ENCODE data around the gene PCDHA6. TPM values are rescaled to one million over a fixed set of nuclear protein-coding genes. Genes with fewer than 3 reads are reported as not detected.
"Not testable (repeated sequence)": the region's sequence is repeated elsewhere in the genome, so short reads cannot be mapped to it uniquely, and the experiment has no call there.

PCDHA6 gene
- total and polyA plus RNA-seq, 2 donors from 2014 or later = 0.80 to 3.6 TPM

GRCh38 chr5:140796718-140797095 lies 31.1 kb upstream of the PCDHA6 start:
- Histone ChIP-seq H3K9me3 (ENCODE audit: control insufficient read depth in 2 of 3, insufficient read depth in 1 of 3, low read length in 3 of 3) (peaks cover 0 to 22% (median 10%) of the 10 kb centered on the region in 3 donors), H3K36me3 (ENCODE audit: control insufficient read depth in 2 of 3, insufficient read depth in 3 of 3, low read length in 3 of 3) (no peaks in the 10 kb centered on the region), H3K4me1 (ENCODE audit: control insufficient read depth in 2 of 3, insufficient read depth in 2 of 3, low read depth in 1 of 3, low read length in 3 of 3) (no peaks in the 10 kb centered on the region), H3K9ac (ENCODE audit: low read length in 3 of 3) (no peak overlapping the region), H3K27me3 (ENCODE audit: control insufficient read depth, insufficient read depth, low read length) (no peaks in the 10 kb centered on the region), H3K4me3 (ENCODE audit: low read length in 3 of 3) (no peak overlapping the region), H3K27ac (ENCODE audit: low read depth in 2 of 2, low read length in 2 of 2) (no peak overlapping the region)
- intact Hi-C loops (cut with DNase I) = no loop called here
- FAIRE-seq = no peak
- DNase-seq = peak in 1 of 5 donors; percentile 54
- no peak for TF ChIP-seq CTCF (IDR thresholded peaks at IDR 0.05; ENCODE audit: borderline replicate concordance, extremely low read depth, insufficient read depth)

- DNase-seq (peak in 2 of 5 donors; percentile 4 to 14), FAIRE-seq (no peak)
- H3K27ac ChIP-seq (ENCODE audit: low read depth in 2 of 2, low read length in 2 of 2) = no peak within 1 kb of the TSS
- no peaks in the 10 kb centered on the region for H3K36me3 ChIP-seq (ENCODE audit: control insufficient read depth in 2 of 3, insufficient read depth in 3 of 3, low read length in 3 of 3)
- peaks cover 0 to 2% (median 0%) of the 10 kb centered on the region in 3 donors for H3K4me1 ChIP-seq (ENCODE audit: control insufficient read depth in 2 of 3, insufficient read depth in 2 of 3, low read depth in 1 of 3, low read length in 3 of 3)
- intact Hi-C loops (cut with DNase I) = no loop called here
- H3K9me3 ChIP-seq (ENCODE audit: control insufficient read depth in 2 of 3, insufficient read depth in 1 of 3, low read length in 3 of 3) = peaks cover 3 to 22% (median 4%) of the 10 kb centered on the region in 3 donors
- peaks cover 2% of the 10 kb centered on the region for H3K27me3 ChIP-seq (ENCODE audit: control insufficient read depth, insufficient read depth, low read length)
- H3K9ac ChIP-seq (ENCODE audit: low read length in 3 of 3) = peak within 1 kb of the TSS in 1 of 3 donors; percentile 7
- peak; percentile 32 for TF ChIP-seq CTCF (IDR thresholded peaks at IDR 0.05; ENCODE audit: borderline replicate concordance, extremely low read depth, insufficient read depth)
- peak within 1 kb of the TSS in 2 of 3 donors; percentile 32 to 56 for H3K4me3 ChIP-seq (ENCODE audit: low read length in 3 of 3)
Observed at GRCh38 chr5:140800816-140801493, 26.8 kb upstream of the PCDHA6 start, which contains the start of gene PCDHA3. Gene PCDHA3, plus strand, starts transcription at chr5:140801057.

GRCh38 chr5:140801494-140801841 lies 26.3 kb upstream of the PCDHA6 start:
- H3K9me3 ChIP-seq (ENCODE audit: control insufficient read depth in 2 of 3, insufficient read depth in 1 of 3, low read length in 3 of 3) = peaks cover 3 to 21% (median 4%) of the 10 kb centered on the region in 3 donors
- no peak overlapping the region for H3K27ac ChIP-seq (ENCODE audit: low read depth in 2 of 2, low read length in 2 of 2)
- H3K27me3 ChIP-seq (ENCODE audit: control insufficient read depth, insufficient read depth, low read length) = peaks cover 2% of the 10 kb centered on the region
- intact Hi-C loops (cut with DNase I) = no loop called here
- no peak overlapping the region for H3K9ac ChIP-seq (ENCODE audit: low read length in 3 of 3)
- DNase-seq (peak in 1 of 5 donors; percentile 4), FAIRE-seq (no peak)
- peak overlapping the region in 2 of 3 donors; percentile 4 to 56 for H3K4me3 ChIP-seq (ENCODE audit: low read length in 3 of 3)
- H3K36me3 ChIP-seq (ENCODE audit: control insufficient read depth in 2 of 3, insufficient read depth in 3 of 3, low read length in 3 of 3) = no peaks in the 10 kb centered on the region
- peak; percentile 20 for TF ChIP-seq CTCF (IDR thresholded peaks at IDR 0.05; ENCODE audit: borderline replicate concordance, extremely low read depth, insufficient read depth)
- H3K4me1 ChIP-seq (ENCODE audit: control insufficient read depth in 2 of 3, insufficient read depth in 2 of 3, low read depth in 1 of 3, low read length in 3 of 3) = peaks cover 0 to 2% (median 0%) of the 10 kb centered on the region in 3 donors

GRCh38 chr5:140802381-140802780 lies 25.4 kb upstream of the PCDHA6 start:
- peaks cover 3 to 17% (median 4%) of the 10 kb centered on the region in 3 donors for H3K9me3 ChIP-seq (ENCODE audit: control insufficient read depth in 2 of 3, insufficient read depth in 1 of 3, low read length in 3 of 3)
- H3K4me3 ChIP-seq (ENCODE audit: low read length in 3 of 3); H3K27ac ChIP-seq (ENCODE audit: low read depth in 2 of 2, low read length in 2 of 2); H3K9ac ChIP-seq (ENCODE audit: low read length in 3 of 3); FAIRE-seq; intact Hi-C loops (cut with DNase I); DNase-seq; H3K36me3 ChIP-seq (ENCODE audit: control insufficient read depth in 2 of 3, insufficient read depth in 3 of 3, low read length in 3 of 3); H3K27me3 ChIP-seq (ENCODE audit: control insufficient read depth, insufficient read depth, low read length); H3K4me1 ChIP-seq (ENCODE audit: control insufficient read depth in 2 of 3, insufficient read depth in 2 of 3, low read depth in 1 of 3, low read length in 3 of 3): not testable (repeated sequence)
